ENCODE results near the gene KLHL29.

KLHL29 gene

DNA sequence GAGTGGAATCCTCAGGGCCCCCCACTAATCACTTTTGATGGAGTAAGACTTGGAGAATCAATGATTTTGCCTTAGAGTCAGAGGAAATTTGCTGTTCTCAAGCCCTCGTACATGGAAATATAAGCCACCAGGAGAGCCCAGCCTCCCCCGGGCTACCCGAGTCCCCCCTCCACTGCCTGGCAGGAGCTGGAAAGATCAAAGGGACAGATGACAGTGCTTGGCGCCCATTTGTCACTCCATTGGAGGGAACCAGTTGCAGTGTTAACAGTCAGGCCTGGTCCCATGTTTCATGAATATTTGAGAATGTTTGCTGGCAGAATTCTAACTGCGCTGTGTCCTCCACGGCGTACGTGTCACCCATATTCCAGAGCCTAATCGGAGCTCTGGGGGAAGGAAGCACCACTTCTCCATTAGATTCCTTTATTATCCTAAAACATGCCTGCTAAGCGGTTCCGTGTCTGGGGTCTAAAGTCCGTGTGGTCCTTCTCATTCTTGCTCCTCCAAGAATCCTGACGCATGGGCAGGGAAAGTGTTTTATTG, 202.4 kb downstream of the KLHL29 start:
- Histone ChIP-seq H3K27ac (no peak overlapping the region), H3K4me3 (no peak overlapping the region)
- DNase-seq (ENCODE audit: low spot score), result no peak
- TF ChIP-seq, protein P1, sequence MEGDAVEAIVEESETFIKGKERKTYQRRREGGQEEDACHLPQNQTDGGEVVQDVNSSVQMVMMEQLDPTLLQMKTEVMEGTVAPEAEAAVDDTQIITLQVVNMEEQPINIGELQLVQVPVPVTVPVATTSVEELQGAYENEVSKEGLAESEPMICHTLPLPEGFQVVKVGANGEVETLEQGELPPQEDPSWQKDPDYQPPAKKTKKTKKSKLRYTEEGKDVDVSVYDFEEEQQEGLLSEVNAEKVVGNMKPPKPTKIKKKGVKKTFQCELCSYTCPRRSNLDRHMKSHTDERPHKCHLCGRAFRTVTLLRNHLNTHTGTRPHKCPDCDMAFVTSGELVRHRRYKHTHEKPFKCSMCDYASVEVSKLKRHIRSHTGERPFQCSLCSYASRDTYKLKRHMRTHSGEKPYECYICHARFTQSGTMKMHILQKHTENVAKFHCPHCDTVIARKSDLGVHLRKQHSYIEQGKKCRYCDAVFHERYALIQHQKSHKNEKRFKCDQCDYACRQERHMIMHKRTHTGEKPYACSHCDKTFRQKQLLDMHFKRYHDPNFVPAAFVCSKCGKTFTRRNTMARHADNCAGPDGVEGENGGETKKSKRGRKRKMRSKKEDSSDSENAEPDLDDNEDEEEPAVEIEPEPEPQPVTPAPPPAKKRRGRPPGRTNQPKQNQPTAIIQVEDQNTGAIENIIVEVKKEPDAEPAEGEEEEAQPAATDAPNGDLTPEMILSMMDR (IDR thresholded peaks at IDR 0.05), result no peak

DNA sequence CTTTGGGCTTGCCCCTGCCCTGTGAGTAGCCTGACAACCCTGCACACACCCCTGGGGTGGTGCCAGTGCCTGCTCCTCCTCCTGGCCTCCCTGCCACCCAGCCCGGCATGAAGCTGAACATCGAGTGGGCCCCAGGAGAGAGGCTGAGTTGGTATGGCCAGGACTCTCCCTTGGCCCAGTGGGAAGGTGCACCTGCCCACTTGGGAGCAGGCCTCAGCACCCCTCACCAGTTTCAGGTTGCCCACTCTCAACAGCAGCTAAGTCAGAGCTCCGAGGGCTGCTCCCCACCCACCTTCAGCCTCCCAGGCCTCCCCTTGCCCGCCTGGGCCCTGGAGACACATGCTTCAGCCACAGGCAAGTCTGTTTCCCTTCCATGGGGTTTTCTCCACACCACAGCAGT, 203.1 kb downstream of the KLHL29 start:
- Histone ChIP-seq H3K27ac (no peak overlapping the region), H3K4me3 (no peak overlapping the region)
- DNase-seq (ENCODE audit: low spot score), result no peak
- TF ChIP-seq, protein P1 (IDR thresholded peaks at IDR 0.05), result no peak

DNA sequence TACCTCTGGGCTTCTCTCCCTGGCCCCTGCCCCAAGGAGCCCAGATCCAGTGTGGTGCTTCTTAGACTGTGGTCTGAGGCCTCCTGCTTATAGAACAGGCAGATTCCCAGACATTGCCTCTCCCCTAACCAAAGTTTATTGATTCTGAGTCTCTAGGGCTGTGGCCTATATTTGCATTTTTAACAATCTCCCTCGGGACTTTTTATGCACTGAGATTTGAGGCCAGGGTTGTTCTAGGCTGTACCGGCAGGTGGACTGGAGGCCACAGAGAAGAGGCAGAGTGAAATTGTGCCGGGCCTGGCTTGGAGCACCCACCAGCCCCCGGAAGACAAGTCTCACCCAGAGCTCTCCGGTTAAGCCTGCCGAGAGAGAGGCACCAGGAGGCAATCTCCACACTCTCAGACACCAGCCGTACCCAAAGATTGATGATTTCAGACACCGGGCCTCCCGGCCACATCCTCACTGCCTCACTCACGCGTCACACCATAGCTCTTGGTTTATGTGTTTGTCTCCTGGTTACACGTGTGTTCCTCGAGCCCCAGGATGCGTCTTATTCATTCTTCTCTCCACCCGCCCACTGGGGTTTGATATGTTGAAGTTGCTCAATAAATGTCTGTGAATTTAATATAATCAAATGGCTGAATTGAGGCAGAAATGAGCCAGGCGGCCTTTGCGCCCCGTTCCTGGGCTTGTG, 203.7 kb downstream of the KLHL29 start:
- TF ChIP-seq, protein P1 (IDR thresholded peaks at IDR 0.05), result no peak
- H3K4me3 ChIP-seq, result no peak overlapping the region
- DNase-seq (ENCODE audit: low spot score), result no peak
- peak overlapping the region in 1 of 2 donors; percentile 37 for H3K27ac ChIP-seq

DNA sequence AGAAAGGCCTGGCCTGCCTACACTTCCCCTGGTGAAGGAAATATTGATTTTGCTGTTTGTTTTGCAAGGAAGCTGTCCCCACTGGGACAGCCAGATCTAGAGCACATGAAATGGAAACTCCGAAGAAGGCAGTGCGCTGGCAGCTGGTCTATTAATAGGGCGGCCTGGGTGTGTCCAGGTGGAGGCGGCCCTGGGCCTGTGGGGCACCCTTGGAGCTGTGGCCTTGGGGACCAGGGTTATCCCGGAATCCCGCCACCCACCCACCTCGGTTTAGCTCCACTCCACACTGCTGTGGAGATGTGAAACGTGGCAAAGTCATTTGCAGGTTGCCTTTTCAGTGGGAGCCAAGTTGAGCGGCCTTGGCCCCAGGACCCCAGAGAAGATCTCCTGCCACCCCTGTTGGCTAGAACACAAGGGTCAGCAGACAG, 204.3 kb downstream of the KLHL29 start:
- no peak for DNase-seq (ENCODE audit: low spot score)
- Histone ChIP-seq H3K27ac (peak overlapping the region in 1 of 2 donors; percentile 37), H3K4me3 (no peak overlapping the region)
- TF ChIP-seq, protein P1 (IDR thresholded peaks at IDR 0.05), result no peak

DNA sequence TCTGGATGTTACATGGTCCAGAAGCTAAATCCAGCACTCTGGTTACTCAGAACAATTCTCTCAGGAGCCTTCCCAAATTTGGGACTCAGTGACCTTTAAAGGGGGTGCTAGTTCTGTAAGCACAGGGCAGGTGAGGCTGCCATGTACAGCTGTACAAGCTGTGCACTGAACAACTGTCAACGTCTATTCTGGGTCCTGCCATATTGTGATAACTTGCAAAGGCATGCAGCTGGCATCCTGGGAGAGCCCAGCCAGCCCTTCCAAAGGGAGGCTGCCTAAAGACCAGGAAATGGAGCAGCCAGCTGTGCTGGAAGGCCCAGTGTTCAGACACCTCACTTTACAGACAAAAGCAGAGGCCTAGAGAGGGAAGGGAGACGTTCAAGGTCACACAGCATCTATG, 204.8 kb downstream of the KLHL29 start:
- no peak overlapping the region for H3K27ac ChIP-seq
- TF ChIP-seq, protein P1 (IDR thresholded peaks at IDR 0.05), result no peak
- H3K4me3 ChIP-seq, result no peak overlapping the region
- no peak for DNase-seq (ENCODE audit: low spot score)

DNA sequence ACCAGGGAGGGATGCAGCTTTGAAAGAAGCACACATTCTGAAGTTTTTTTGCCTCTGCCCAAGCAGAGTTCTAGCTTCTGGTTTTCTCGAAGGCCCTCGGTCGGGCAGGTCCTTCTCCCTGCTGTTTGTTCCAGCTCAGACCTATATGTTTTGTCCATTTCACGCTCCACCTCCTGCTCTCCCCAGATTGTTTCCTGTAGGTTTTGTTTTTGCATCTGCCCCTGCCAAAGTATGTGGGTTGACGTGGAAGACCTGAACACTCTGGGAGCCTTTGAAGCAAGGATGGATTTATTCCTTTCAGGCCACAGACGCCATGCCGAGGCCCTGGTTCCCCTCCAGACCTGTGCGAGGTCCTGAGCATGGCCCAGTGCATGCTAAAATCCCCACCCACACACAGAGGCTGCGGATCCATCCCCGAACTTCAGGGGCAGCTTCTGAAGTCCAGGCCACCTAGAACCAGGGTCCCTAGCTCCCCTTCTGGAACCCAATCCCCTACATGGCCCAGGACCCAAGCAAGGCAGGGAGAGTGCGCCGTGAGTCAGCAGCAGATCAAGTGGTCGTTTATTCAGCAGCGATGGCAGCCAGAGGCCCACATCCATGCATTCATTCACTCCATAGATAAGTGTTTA, 205.4 kb downstream of the KLHL29 start:
- TF ChIP-seq, protein P1 (IDR thresholded peaks at IDR 0.05), result no peak
- Histone ChIP-seq H3K4me3 (no peak overlapping the region), H3K27ac (no peak overlapping the region)
- DNase-seq (ENCODE audit: low spot score), result no peak

DNA sequence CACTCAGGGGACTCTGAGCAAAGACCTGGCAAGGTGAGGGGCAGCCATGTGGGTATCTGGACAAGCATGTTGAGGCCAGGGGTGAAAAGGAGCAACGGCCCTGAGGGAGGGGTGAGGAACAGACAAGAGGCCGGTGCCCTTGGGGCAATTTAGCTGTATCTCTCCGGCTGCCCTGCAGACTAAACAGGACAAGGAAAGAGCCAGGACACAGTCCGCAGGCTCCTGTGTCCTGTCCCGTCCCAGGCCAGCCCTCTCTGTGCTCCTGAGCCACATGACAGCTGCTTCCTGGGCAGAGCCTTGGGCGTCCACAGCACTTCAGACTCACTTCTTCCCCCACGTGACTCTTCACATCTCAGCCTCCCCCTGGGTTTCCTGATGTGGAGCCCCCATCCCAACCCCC, 206.1 kb downstream of the KLHL29 start:
- TF ChIP-seq, protein P1 (IDR thresholded peaks at IDR 0.05), result no peak
- DNase-seq (ENCODE audit: low spot score), result no peak
- H3K27ac ChIP-seq, result no peak overlapping the region

More for the DNA sequence above, 206.1 kb downstream of the KLHL29 start:
- H3K4me3 ChIP-seq, result no peak overlapping the region
